H1 (cell line): Measurements from ENCODE around the gene ZNF273.

Source experiments
- CTCF ChIP-seq, 3 experiments: IDR thresholded peaks; 1 replicate in 2 of 3; 2 replicates in 1 of 3; pipeline versions ENCODE4 v1.5.1 to v1.6.1; 2011; ENCODE audit warnings: low read length in 3 of 3, mild to moderate bottlenecking in 3 of 3, inconsistent platforms in 2 of 3, low read depth in 1 of 3, moderate library complexity in 1 of 3; ENCODE audit not compliant: insufficient read depth in 1 of 3; ENCODE audit errors: control extremely low read depth in 1 of 3
- EP300 ChIP-seq, 2 experiments: IDR thresholded peaks; 1 replicate in 1 of 2; 2 replicates in 1 of 2; pipeline ENCODE4 v1.6.1; 2011 to 2012; ENCODE audit warnings: low read depth in 2 of 2, low read length in 2 of 2, mild to moderate bottlenecking in 2 of 2, borderline replicate concordance in 1 of 2, inconsistent platforms in 1 of 2, moderate library complexity in 1 of 2
- RXRA ChIP-seq: IDR thresholded peaks from 2 replicates; pipeline ENCODE4 v1.6.1; 2011; ENCODE audit warnings: low read depth, mild to moderate bottlenecking, low read length, moderate library complexity; ENCODE audit not compliant: insufficient read depth
- TAF1 ChIP-seq: IDR thresholded peaks from 2 replicates; pipeline ENCODE4 v1.6.1; 2011; ENCODE audit warnings: mild to moderate bottlenecking, low read depth, low read length

DNA sequence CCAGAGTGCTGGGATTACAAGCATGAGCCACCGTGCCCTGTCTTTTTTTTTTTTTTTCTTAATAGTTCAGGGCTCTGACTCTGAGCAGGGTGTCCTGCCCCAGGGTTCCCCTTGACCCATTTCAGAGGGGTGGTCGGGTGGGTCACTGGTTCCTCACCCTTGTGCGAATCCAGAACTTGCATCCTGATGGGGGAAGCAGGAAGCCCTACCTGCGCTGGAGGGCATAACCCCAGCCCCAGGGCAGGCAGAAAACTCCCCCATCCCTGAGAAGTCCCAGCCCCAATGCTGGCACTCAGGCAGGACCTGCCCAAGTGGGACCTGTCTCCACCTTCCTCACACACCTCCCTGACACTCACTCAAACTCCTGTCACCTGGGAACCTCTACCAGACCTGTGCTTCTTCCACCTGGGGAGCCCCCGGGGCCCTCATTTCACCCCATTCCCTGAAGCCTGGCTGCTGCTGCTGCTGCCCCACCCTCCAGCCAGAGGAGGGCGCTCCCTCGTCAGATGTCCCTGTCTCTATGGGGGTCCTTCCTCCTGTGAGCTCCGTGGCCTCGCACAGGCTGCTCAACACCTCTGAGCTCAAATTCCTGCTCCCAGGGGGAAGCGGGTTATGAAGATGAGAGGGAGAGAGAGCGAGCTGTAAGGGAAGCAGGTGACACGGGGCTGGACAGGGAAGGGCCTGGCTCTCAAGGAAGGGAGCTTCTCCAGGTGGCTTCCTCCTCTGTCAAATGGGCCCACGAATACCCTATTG is 15.1 kb upstream of the ZNF273 start:
- no peak for TF ChIP-seq EP300 (IDR thresholded peaks at IDR 0.05; ENCODE audit: borderline replicate concordance in 1 of 2, low read depth in 2 of 2, low read length in 2 of 2)
- no peak for TF ChIP-seq RXRA
- TF ChIP-seq CTCF (IDR thresholded peaks at IDR 0.05; ENCODE audit: control extremely low read depth in 1 of 3, insufficient read depth in 1 of 3, low read depth in 1 of 3, low read length in 3 of 3) = peak; percentile 75 to 93 (median 93)
- no peak for TF ChIP-seq TAF1
